HG03135 (cell line): ENCODE data around the gene DLGAP4.
"Not testable (repeated sequence)": the region's sequence is repeated elsewhere in the genome, so short reads cannot be mapped to it uniquely, and the experiment has no call there.

Source experiments
- ATAC-seq: cut with Tn5 transposase; IDR thresholded peaks from one replicate; pipeline ENCODE4 v1.9.1; 2021; ENCODE audit warnings: mild to moderate bottlenecking, moderate library complexity; ENCODE audit not compliant: unreplicated experiment

The DLGAP4 gene

DNA sequence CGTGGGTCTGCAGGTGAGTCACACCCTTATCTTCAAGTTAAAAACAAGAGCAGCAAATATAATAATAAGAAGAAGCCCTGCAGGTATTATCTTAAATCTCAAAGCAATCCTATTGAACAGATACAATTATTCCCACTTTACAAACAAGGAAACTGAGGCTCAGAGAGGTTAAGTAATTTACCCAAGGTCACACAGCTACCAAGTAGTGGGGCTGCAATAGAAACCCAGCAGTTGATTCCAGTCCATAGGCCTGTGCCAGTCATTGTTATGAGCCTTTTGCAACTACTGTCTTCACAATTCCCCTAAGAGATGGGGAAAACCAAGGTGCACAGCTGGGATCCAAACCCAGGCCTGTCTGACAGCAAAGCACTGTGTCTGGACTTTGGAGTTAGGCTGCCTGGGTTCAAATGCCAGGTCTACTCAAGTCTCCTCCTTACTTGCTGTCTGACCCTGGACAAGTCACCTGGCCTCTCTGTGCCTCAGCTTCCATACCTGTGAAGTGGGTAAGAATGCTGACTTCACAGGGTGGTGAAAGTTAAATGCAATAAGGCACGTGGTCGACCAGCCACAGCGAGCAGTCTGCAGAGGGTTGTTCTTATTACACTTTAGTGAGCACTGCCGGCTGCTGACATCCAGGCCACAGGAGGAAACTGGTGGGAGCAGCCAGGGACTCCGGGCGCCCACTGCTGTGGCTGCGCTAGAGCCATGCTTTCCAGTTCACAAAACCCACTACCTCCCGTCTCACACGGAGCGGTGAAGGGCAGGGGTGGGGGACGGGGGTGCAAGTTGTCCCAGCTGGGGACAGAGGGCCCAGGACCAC lies 241.3 kb downstream of the DLGAP4 start:
- no peak for ATAC-seq

DNA sequence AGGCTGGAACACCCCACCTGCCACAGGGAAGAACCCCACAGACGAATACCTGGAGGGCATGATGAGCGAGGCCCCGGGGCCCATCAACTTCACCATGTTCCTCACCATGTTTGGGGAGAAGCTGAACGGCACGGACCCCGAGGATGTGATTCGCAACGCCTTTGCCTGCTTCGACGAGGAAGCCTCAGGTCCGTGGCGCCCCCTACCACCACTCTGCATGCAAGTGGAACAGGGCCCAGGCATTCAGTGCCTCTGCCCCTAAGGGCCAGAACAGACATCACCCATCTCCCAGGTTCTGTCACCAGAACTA lies 241.8 kb downstream of the DLGAP4 start:
- no peak for ATAC-seq

DNA sequence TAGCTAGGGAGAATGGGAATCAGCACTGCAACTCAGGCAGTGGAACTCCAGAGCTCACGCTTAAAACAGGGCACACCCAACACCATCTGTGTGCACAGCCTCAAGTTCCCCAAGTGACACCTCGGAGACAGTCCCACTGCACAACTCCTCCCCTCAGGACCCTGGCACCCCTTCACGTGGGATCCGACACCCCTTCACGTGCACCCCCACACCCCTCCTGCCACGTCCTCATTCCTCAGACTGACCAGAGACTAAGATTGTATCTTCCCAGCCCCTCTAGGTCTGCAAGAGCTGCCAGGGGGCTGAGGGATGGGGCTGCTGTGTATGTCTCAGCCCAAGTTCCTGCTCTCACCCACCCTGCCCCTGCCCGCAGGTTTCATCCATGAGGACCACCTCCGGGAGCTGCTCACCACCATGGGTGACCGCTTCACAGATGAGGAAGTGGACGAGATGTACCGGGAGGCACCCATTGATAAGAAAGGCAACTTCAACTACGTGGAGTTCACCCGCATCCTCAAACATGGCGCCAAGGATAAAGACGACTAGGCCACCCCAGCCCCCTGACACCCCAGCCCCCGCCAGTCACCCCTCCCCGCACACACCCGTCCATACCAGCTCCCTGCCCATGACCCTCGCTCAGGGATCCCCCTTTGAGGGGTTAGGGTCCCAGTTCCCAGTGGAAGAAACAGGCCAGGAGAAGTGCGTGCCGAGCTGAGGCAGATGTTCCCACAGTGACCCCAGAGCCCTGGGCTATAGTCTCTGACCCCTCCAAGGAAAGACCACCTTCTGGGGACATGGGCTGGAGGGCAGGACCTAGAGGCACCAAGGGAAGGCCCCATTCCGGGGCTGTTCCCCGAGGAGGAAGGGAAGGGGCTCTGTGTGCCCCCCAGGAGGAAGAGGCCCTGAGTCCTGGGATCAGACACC lies 242.8 kb downstream of the DLGAP4 start:
- no peak for ATAC-seq

DNA sequence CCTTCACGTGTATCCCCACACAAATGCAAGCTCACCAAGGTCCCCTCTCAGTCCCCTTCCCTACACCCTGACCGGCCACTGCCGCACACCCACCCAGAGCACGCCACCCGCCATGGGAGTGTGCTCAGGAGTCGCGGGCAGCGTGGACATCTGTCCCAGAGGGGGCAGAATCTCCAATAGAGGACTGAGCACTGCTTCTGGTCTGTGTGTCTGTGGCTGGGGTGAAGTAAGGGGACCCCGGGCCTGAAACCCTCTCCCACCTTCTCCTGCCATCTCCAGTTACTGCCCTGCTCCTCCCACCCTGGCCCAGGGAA lies 243.4 kb downstream of the DLGAP4 start:
- no peak for ATAC-seq

DNA sequence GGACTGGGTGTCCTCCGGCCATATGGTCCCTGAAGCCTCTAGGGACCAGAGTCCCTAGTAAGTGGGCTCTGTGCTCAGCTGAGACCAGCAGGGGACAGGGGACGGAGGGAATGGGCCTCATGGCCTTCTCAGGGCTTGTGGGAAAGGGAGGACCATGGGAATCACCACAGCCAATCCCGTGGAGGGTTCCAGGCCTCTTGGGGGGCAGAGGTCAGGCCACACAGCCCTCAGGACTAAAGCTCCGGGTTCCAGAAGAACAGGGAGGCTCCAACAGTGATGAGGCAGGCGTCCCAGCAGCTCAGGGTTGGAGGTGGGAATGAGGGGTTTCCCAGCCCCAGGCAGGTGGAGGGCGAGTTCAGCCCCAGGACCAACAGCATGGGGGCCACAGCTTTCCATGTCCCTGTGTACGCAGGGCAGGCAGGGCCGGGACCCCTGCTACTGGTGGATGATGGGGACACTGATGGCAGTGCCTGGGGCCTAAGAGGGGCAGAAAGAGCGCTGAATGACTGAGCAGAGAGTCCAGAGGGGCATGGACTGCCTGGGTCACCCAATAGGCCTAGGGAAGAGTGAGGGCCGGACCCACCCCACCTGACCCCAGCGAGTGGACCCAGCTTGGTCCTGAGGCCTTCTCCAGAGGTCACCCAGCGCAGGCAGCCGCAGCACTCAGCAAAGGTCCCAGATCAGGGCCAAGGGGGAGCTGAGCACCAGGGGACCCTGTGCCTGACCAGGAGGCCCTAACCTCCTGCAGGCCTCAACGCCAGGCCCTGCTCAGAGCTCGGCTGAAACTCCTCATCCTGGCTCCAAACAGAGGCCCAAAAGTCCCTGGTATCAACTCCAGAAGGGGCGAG lies 244.0 kb downstream of the DLGAP4 start:
- no peak for ATAC-seq

DNA sequence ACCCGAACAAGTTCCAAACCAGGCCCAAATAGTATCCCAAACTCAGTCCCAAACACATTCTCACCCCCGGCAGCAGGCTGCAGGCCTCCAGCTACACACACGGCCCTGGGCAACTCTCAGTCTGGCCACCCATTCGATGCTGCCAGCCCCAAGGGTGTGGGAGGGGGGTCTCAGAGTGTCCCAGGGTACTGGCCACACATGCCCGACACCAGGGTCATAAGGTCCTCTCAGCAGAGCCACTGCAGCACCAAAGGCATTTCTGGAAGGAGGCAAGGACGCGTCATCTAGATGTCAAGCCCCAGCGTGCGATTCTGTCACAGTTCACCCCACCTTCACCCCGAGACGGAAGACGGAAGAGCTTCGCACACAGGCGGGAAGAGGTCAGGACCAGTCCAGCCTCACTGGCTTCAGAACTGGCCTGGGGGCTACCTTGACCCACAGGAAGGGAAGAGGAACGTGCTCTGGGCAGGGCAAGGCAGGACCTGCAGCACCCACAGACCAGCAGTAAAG lies 244.7 kb downstream of the DLGAP4 start:
- ATAC-seq, result no peak

DNA sequence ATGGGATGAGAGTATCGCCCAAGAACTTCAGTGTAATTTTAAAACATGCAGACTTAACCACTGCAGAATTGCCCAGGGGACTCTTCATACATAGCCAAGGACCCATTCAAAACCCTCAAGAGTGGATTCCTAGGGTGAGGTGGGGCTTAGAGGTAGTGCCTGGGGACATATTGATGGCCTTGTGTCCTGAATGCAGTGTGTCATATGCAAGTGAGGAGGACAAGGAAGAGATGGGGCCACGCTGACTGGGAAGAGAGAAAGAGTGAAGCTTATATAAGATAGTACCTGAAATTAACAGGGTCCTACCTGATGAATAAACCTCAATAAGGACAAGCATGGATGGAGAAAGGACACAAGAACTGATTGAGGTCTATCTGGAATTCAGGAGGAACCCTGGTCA lies 249.1 kb downstream of the DLGAP4 start:
- ATAC-seq, result no peak

DNA sequence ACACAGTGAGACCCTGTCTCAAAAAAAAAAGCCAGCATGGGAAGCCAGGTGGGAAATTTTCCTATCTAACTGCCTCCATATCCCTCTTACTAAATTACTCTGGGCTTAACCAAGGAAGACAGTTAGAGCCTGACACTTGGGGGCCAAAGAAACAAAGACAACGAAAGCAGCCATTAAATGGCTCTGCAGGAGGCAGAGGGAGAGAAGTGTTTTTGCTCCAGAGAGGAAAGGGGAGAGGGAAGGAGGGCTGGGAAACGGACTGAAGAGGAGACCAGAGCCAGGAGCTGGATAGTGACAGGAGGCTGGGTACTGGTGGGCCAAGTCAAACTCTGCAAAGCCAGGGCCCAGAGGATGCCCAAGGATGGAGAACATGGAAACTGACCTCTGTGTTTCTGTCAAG lies 256.6 kb downstream of the DLGAP4 start:
- ATAC-seq, result no peak

DNA sequence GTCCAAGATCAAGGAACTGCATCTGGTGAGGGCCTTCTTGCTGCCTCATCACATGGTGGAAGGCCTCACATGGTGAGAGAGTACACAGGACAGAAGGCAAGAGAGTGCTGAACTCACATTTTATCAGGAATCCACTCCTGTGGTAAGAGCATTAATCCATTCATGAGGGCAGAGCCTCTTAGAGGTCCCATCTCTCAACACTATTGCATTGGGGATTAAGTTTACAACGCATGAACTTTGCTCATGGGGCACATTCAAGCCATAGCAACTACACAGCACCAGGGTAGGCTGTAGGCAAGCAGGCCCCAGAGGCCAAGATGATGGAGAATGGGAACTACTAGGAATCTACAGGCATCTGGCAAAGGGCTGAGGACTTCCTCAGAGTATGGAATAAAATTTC lies 257.2 kb downstream of the DLGAP4 start:
- no peak for ATAC-seq

DNA sequence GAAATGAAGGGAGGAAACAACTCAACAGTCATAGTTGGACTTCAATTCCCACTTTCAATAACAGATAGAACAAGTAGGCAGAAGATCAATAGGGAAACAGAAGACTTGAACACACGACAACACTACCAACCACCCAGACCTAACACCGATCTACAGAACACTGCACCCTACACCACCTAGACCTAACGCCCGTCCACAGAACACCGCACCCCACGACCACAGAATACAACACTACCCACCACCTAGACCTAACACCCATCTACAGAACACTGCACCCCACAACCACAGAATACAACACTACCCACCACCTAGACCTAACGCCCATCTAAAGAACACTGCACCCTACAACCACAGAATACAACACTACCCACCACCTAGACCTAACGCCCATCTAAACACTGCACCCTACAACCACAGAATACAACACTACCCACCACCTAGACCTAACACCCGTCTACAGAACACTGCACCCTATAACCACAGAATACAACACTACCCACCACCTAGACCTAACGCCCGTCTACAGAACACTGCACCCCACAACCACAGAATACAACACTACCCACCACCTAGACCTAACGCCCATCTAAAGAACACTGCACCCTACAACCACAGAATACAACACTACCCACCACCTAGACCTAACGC lies 258.1 kb downstream of the DLGAP4 start:
- ATAC-seq, result not testable (repeated sequence)

DNA sequence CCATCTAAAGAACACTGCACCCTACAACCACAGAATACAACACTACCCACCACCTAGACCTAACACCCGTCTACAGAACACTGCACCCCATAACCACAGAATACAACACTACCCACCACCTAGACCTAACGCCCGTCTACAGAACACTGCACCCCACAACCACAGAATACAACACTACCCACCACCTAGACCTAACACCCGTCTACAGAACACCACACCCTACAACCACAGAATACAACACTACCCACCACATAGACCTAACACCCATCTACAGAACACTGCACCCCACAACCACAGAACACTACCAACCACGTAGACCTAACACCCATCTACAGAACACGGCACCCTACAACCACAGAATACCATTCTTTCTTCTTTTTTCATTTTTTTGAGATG lies 258.6 kb downstream of the DLGAP4 start:
- ATAC-seq, result not testable (repeated sequence)

DNA sequence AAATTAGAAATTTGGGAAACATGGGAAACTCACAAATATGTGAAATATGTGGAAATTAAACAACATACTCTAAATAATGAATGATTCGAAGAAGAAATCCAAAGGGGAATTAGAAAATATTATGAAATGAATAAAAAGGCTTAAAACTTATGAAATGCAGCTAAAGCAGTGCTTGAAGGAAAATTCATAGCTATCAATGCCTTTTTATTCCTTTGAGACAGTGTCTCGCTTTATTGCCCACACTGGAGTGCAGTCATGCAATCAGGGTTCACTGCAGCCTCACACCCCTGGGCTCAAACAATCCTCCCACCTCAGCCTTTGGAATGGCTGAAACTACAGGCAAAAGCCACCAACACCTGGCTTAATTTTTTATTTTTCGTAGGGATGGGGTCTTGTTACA lies 259.4 kb downstream of the DLGAP4 start:
- no peak for ATAC-seq

DNA sequence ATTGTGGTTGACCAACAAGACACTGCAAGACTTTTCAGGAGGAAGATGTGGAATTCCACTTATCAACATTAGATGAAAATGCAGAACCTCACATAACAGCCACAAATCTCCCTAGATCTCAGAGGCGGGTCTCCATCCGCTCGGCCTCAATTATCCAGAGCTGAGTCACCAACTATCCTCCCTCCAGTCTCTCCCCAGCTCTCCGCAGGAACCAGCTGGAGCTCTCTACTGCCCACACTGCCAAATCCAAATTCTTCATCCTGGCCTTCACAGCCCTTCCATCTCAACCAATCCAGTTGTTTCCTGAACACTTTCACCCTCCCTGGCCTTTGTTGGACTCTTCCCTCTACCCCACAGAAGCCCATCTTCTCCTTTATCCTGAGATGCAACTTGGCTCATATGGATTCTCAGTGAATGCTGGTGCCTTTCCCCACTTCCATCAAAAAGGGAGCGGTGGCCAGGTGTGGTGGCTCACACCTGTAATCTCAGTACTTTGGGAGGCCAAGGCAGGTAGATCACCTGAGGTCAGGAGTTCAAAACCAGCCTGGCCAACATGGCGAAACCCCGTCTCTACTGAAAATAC lies 263.8 kb downstream of the DLGAP4 start:
- ATAC-seq, result no peak

DNA sequence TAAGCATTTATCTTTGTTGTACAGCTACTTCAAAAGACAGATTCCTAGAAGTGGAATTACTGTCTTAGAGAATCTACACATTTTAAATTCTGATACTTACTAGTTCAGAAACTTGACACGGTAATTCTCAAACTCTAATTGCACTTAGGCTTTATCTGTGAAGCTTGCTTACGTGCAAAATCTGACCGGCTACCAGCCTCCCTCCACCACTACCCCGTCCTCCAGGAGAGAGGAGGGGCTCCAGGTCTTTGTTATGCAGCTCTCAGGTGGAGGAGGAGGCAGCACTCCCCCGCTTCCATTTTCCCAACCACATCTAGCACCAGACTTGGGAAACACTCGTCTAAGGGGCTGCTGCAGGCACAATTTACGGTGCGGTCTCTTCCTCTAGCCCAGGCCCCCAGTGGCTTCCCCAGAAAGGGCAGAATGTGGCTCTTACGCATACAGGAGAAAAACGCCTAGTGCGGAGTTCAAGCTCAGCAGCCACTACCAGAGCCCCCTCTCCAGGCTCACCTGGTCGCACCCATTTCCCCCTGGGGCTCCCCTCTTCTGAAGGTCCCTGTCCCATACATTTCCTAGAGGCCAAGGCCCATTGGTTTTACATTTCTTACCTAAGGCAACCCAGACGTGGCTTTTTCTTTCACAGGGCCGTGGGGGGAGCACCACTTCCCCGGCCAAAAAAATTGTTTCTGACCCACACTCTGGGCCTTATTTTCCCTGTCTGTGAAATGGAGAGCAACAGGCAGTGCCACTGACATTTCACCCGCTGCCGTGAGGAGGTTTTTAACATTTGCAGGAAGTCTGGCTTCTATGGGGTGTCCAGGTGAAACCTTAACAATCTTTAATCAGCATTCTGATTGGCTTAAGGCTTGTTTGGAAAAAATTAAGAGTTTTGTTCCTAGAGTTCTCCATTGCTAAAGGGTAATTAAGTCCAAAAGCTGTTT lies 265.7 kb downstream of the DLGAP4 start:
- ATAC-seq, result no peak

DNA sequence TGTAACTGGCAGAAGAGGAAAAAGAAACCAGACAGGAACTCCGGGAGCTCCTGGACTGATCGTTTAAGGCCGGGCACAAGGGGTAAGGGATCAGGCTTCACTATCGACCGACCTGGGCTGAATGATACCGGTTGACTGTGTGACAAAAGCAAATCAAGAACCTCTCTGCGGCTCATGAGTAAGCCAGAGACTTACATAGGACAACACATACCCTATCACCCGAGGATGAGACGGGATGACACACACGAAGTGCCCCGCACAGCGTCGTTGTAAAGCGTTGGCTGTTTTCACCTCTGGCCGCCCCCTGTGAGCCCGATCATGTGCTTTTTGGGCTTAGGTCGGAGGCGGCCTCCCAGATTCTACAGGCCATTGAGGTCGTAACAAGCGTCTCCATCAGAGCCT lies 266.6 kb downstream of the DLGAP4 start:
- peak; percentile 25 for ATAC-seq

DNA sequence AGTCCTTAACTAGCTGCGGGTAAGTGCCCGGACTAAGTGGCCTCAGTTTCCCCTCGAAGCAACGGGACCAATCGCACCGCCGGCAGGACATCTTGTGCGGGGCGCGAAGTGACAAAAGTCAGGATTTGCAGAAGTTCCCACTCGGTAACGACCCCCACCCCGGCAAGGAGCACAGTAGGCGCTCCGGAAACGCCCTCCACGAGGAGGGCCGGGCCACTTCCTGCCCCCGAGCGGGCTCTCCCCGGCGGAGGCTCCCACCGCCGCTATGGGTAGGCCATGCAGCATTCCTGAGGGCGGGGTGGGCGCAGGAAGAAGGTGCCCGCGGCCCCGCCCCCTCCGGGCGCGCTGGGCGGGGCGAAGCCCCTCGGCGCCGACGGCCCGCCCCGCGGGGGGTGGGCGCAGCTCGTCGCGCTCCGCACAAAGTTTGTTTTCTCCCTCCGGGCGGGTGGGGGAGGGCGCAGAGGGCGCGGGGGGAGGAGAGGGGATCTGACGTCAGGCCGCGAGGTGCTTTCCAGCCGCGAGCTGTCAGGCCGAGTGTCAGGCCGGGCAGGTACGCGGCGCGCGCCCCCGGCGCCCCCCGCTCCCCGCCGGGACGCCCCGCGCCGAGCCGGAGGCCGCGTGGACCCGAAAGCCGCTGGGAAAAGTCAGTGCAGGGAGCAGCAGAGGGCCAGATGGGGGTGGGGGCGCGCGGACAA lies 267.1 kb downstream of the DLGAP4 start, which contains the start of gene TGIF2:
TGIF2 (plus strand) TSS at position 495 of the 695 bp plus-strand sequence. CDS start 5,178 bp downstream, outside the sequence.
- ATAC-seq, result peak; percentile 56

DNA sequence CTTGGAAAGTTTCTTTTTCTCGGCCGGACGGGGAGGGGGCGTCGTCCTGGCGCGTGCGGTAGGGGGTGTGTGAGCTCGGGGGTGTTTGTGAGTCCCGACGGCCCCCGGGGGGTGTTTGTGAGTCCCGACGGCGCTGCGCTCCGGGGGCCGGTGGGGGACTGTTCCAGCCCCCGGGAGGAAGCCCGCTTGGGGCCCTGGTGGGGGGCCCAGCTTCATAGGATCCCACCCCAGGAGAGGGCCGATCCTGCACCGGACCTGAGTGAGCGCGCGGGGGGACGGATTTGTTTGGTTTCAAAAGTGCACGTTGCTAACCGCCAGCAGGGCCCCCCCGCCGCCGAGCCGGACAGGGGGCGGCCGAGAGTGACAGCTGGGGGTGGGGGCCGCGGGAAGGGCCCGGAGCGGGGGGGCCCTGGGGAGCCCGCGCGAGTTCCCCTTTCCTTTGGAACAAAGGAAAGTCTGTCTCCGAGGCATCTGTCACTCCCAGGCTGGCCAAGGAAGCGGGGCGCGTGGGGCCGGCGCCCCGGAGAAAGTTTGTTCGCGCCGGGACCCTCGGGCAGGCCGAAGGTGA lies 267.7 kb downstream of the DLGAP4 start:
- no peak for ATAC-seq
